ENCODE results near the gene CAPS2.

Gene CAPS2

DNA sequence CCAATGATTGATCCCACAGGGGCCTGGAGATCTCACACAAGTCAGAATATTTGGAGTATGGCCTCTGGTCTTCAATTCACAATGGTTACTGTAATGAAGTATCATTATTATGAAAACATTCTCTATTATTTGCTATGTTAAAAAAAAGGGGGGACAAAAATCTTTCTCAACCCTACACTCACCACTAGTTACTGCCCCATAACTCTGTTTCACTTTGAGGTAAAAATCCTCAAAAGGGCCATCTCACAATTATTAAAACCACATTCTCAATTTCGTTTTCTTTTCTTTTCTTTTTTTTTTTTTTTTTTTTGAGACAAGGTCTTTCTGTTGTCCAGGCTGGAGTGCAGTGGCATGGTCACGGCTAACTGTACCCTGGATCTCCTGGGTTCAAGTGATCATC lies 60.9 kb downstream of the CAPS2 start:
- Histone ChIP-seq H3K36me3 (ENCODE audit: control insufficient read depth, insufficient read depth, low read length) (no peaks in the 10 kb centered on the region), H3K27me3 (replicated peaks; ENCODE audit: control insufficient read depth, insufficient read depth, low read length) (no peaks in the 10 kb centered on the region), H3K4me3 (replicated peaks; ENCODE audit: low read depth, low read length) (no peak overlapping the region)
- DNase-seq (ENCODE audit: extremely low read depth, insufficient read length): no peak
- no peak for TF ChIP-seq CTCF (IDR thresholded peaks at IDR 0.05; ENCODE audit: insufficient read depth, low read length, poor library complexity, severe bottlenecking)

DNA sequence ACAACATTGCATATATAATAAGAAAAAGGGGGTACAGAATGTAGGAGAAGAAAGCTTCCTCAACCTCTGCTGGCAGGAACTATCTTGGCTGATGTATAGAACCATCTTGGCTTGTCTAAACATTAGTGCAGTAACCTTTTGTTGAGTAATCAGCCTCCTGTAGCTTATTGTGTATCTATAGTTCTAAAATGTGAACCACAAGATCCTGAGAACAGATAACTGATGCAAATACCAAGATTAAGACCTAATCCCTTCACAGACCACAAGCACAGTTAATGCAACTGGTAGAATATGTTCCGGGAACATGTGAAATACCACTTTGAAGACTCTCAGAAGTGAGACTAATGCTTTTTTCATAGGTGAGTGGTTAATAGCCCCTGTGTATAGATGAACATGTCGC lies 69.8 kb downstream of the CAPS2 start:
- no peaks in the 10 kb centered on the region for H3K36me3 ChIP-seq (ENCODE audit: control insufficient read depth, insufficient read depth, low read length)
- H3K27me3 ChIP-seq (replicated peaks; ENCODE audit: control insufficient read depth, insufficient read depth, low read length): no peaks in the 10 kb centered on the region
- no peak for TF ChIP-seq CTCF (IDR thresholded peaks at IDR 0.05; ENCODE audit: insufficient read depth, low read length, poor library complexity, severe bottlenecking)
- DNase-seq (ENCODE audit: extremely low read depth, insufficient read length): no peak
- H3K4me3 ChIP-seq (replicated peaks; ENCODE audit: low read depth, low read length): no peak overlapping the region

GRCh38 chr12:75259143-75259542 lies 71.0 kb downstream of the CAPS2 start:
- no peaks in the 10 kb centered on the region for H3K27me3 ChIP-seq (replicated peaks; ENCODE audit: control insufficient read depth, insufficient read depth, low read length)
- TF ChIP-seq CTCF (IDR thresholded peaks at IDR 0.05; ENCODE audit: insufficient read depth, low read length, poor library complexity, severe bottlenecking): no peak
- no peaks in the 10 kb centered on the region for H3K36me3 ChIP-seq (ENCODE audit: control insufficient read depth, insufficient read depth, low read length)
- DNase-seq (ENCODE audit: extremely low read depth, insufficient read length): no peak
- H3K4me3 ChIP-seq (replicated peaks; ENCODE audit: low read depth, low read length): no peak overlapping the region

DNA sequence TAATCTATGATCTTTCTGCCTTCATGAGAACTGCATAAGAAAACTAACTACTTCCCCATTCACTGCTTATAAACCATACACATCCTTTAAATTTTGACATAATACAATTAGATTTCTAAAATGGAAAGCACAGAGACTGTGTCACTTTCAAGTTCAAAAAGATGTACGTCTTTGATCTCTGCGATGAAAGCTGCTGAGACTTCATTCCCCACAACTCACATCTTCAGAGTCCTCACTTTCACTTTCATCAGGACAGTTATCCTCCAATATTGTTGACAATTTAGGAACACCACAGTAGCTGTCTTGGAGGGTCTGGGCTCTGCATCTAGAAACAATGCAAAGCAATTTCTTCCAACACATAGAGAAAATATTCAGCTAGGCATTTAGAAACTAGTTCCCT lies 72.6 kb downstream of the CAPS2 start:
- Histone ChIP-seq H3K27me3 (replicated peaks; ENCODE audit: control insufficient read depth, insufficient read depth, low read length) (no peaks in the 10 kb centered on the region), H3K36me3 (ENCODE audit: control insufficient read depth, insufficient read depth, low read length) (no peaks in the 10 kb centered on the region), H3K4me3 (replicated peaks; ENCODE audit: low read depth, low read length) (no peak overlapping the region)
- TF ChIP-seq CTCF (IDR thresholded peaks at IDR 0.05; ENCODE audit: insufficient read depth, low read length, poor library complexity, severe bottlenecking): no peak
- DNase-seq (ENCODE audit: extremely low read depth, insufficient read length): no peak

DNA sequence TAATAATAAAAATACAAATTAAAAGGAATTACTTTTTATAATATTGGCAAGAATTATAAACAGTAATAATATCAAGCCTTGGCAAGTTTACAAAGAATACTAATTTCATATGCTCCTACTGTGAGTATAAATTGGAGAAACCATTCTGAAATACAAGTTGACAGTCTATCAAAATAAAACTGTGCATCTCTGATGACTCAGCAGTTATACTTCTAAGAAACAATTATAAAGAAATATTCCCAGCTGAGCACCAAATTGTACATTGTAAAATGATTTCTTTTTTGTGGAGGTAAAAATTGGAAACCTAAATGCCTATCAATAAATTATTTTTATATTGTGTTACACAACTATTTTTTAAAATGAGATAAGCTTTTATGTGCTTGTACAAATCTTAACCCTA lies 85.0 kb downstream of the CAPS2 start:
- no peaks in the 10 kb centered on the region for H3K36me3 ChIP-seq (ENCODE audit: control insufficient read depth, insufficient read depth, low read length)
- TF ChIP-seq CTCF (IDR thresholded peaks at IDR 0.05; ENCODE audit: insufficient read depth, low read length, poor library complexity, severe bottlenecking): no peak
- DNase-seq (ENCODE audit: extremely low read depth, insufficient read length): no peak
- H3K4me3 ChIP-seq (replicated peaks; ENCODE audit: low read depth, low read length): no peak overlapping the region
- no peaks in the 10 kb centered on the region for H3K27me3 ChIP-seq (replicated peaks; ENCODE audit: control insufficient read depth, insufficient read depth, low read length)

GRCh38 chr12:75239987-75240386 lies 90.1 kb downstream of the CAPS2 start:
- DNase-seq (ENCODE audit: extremely low read depth, insufficient read length): no peak
- TF ChIP-seq CTCF (IDR thresholded peaks at IDR 0.05; ENCODE audit: insufficient read depth, low read length, poor library complexity, severe bottlenecking): no peak
- Histone ChIP-seq H3K4me3 (replicated peaks; ENCODE audit: low read depth, low read length) (no peak overlapping the region), H3K36me3 (ENCODE audit: control insufficient read depth, insufficient read depth, low read length) (no peaks in the 10 kb centered on the region), H3K27me3 (replicated peaks; ENCODE audit: control insufficient read depth, insufficient read depth, low read length) (no peaks in the 10 kb centered on the region)

Measured in GM06990 (cell line).